Measurements from ENCODE around the gene ZNF746. TPM values are rescaled to one million over a fixed set of nuclear protein-coding genes. Genes with fewer than 3 reads are reported as not detected.
"Not testable (repeated sequence)": the region's sequence is repeated elsewhere in the genome, so short reads cannot be mapped to it uniquely, and the experiment has no call there.

ZNF746 gene
- total RNA-seq (2014; rRNA removed; shearing (Covaris generic)) = 22.7 and 23.4 TPM in 2 replicates
- polyA plus RNA-seq (2014; cell fraction: nucleus; rRNA removed) = 32.6 and 35.4 TPM in 2 replicates

- peak; percentile 82 for DNase-seq (ENCODE audit: extremely low read depth, low read depth)
Observed at GRCh38 chr7:149497467-149498261, at the start of gene ZNF746. TSS of gene ZNF746 (minus strand) at chr7:149497809. CDS start at chr7:149497536, 273 bp downstream.

- no peak for DNase-seq (ENCODE audit: extremely low read depth, low read depth)
Observed at GRCh38 chr7:149547126-149547525, 49.5 kb upstream of the ZNF746 start.

GRCh38 chr7:149546331-149546730, 48.7 kb upstream of the ZNF746 start:
- DNase-seq (ENCODE audit: extremely low read depth, low read depth) = no peak

- no peak for DNase-seq (ENCODE audit: extremely low read depth, low read depth)
Observed at GRCh38 chr7:149544028-149544427, 46.4 kb upstream of the ZNF746 start.

GRCh38 chr7:149532654-149533053, 35.0 kb upstream of the ZNF746 start:
- no peak for DNase-seq (ENCODE audit: extremely low read depth, low read depth)

- no peak for DNase-seq (ENCODE audit: extremely low read depth, low read depth)
Observed at GRCh38 chr7:149529136-149529718, 31.6 kb upstream of the ZNF746 start.

GRCh38 chr7:149527414-149527813, 29.8 kb upstream of the ZNF746 start:
- no peak for DNase-seq (ENCODE audit: extremely low read depth, low read depth)

- DNase-seq (ENCODE audit: extremely low read depth, low read depth) = no peak
Observed at GRCh38 chr7:149525280-149525679, 27.7 kb upstream of the ZNF746 start.

- DNase-seq (ENCODE audit: extremely low read depth, low read depth) = no peak
Observed at GRCh38 chr7:149524394-149524793, 26.8 kb upstream of the ZNF746 start.

- no peak for DNase-seq (ENCODE audit: extremely low read depth, low read depth)
Observed at GRCh38 chr7:149510248-149510647, 12.6 kb upstream of the ZNF746 start.

GRCh38 chr7:149509774-149510173, 12.2 kb upstream of the ZNF746 start:
- DNase-seq (ENCODE audit: extremely low read depth, low read depth) = no peak

GRCh38 chr7:149505551-149505950, 7.9 kb upstream of the ZNF746 start:
- no peak for DNase-seq (ENCODE audit: extremely low read depth, low read depth)

- DNase-seq (ENCODE audit: extremely low read depth, low read depth) = no peak
Observed at GRCh38 chr7:149501651-149502050, 4.0 kb upstream of the ZNF746 start.

GRCh38 chr7:149500910-149501309, 3.3 kb upstream of the ZNF746 start:
- no peak for DNase-seq (ENCODE audit: extremely low read depth, low read depth)

GRCh38 chr7:149500201-149500600, 2.6 kb upstream of the ZNF746 start:
- DNase-seq (ENCODE audit: extremely low read depth, low read depth) = no peak

- no peak for DNase-seq (ENCODE audit: extremely low read depth, low read depth)
Observed at GRCh38 chr7:149498811-149499210, 1.2 kb upstream of the ZNF746 start.

- peak; percentile 19 for DNase-seq (ENCODE audit: extremely low read depth, low read depth)
Observed at GRCh38 chr7:149496642-149497391, 792 bp downstream of the ZNF746 start.

- DNase-seq (ENCODE audit: extremely low read depth, low read depth) = peak; percentile 57
Observed at GRCh38 chr7:149495785-149496641, 1.6 kb downstream of the ZNF746 start.

GRCh38 chr7:149494738-149495368, 2.8 kb downstream of the ZNF746 start:
- DNase-seq (ENCODE audit: extremely low read depth, low read depth) = peak; percentile 48

- not testable (repeated sequence) for DNase-seq (ENCODE audit: extremely low read depth, low read depth)
Observed at GRCh38 chr7:149493975-149494374, 3.6 kb downstream of the ZNF746 start.
